Forelimb muscle (tissue), 1 donor: ENCODE data around the gene GNG13. TPM values are rescaled to one million over a fixed set of nuclear protein-coding genes. Genes with fewer than 3 reads are reported as not detected.
A peak's percentile ranks its signal among the peaks of the same experiment; 100 is the strongest.
"Not testable (repeated sequence)": the region's sequence is repeated elsewhere in the genome, so short reads cannot be mapped to it uniquely, and the experiment has no call there.

Experiments
- DNase-seq: peaks from one replicate; pipeline ENCODE4 v3.0.0-alpha.2; 2013; ENCODE audit warnings: low read depth
- polyA plus RNA-seq: library from polyadenylated mRNA; unstranded; fragments of 120-200 nt; gene quantifications from one replicate; pipeline ENCODE4 v1.2.1, GENCODE V29; 2013; ENCODE audit not compliant: insufficient read length

The GNG13 gene, protein sequence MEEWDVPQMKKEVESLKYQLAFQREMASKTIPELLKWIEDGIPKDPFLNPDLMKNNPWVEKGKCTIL
- polyA plus RNA-seq = not detected

DNA sequence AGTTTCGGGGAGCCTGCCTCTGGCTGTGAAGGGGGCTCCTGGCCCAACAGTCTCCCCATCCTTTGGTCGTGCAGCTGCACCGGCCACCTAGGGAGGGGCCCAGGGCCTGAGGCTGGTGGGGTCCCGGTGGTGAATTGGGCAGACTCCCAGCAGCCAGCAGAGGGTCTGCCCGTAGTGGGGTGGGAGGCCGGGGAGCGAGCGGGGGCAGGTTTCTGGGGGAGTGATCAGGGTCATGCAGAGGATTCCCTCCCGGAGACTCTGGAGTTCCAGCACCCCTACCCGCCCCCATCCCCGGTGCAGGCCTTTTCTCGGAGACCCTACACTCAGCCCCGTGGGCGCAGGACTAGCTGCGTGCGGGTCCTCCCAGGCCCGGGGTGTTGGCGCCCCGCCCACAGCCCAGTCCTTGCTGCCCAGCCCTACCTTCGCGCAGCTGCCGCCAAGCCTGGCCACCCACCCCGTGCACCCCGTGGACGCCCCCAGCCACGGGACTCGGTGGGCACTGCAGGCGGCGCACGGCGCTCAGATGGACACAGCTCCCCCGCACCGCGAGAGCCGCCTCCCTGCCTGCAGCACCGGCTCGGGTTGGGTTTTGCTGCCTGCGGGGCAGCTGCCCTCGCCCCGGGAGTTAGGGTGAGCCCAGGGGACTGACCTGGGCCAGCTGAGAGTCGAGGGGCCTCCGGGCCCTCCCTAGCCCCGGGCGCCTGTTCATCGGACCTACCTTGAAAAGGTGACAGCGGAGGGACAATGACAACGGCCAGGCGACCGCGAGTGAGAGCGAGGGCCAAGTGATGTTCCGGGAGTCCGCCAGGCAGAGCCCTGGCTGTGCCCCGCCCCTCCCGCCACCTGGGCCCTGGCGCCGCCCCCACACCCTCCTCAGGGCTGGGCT, at the start of gene GNG13:
Gene GNG13, minus strand, starts transcription at position 787 of the 886 bp plus-strand sequence. CDS start 1,657 bp downstream, outside the sequence.
- no peak for DNase-seq

DNA sequence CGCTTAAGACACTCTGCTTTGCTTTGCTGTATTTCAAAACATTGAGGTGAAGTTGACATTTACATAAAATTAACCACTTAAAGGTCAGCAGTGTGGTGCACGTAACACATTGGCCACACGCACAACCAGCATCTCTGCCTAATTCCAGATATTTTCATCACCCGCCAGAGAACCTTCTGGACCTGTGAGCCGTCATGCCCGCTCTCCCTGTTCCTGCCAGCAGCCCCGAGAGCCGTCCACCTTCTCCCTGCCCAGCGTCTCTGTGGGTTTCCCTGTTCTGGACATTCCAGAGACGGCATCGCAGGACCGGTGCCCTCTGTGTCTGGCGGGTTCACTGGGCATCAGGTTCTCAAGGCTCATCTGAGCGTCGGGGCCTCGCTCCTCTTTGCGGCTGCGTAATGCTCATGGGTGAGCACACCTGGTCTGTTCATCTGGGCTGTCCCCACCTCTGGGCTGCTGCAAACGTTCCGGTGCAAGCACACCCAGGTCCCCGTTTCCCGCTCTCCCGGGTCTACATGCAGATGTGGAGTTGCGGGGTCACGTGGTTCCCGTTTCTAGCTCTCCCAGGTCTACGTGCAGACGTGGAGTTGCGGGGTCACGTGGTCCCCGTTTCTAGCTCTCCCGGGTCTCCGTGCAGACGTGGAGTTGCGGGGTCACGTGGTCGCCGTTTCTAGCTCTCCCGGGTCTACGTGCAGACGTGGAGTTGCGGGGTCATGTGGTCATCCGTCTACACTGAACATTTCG, 48.1 kb upstream of the GNG13 start:
- no peak for DNase-seq

DNA sequence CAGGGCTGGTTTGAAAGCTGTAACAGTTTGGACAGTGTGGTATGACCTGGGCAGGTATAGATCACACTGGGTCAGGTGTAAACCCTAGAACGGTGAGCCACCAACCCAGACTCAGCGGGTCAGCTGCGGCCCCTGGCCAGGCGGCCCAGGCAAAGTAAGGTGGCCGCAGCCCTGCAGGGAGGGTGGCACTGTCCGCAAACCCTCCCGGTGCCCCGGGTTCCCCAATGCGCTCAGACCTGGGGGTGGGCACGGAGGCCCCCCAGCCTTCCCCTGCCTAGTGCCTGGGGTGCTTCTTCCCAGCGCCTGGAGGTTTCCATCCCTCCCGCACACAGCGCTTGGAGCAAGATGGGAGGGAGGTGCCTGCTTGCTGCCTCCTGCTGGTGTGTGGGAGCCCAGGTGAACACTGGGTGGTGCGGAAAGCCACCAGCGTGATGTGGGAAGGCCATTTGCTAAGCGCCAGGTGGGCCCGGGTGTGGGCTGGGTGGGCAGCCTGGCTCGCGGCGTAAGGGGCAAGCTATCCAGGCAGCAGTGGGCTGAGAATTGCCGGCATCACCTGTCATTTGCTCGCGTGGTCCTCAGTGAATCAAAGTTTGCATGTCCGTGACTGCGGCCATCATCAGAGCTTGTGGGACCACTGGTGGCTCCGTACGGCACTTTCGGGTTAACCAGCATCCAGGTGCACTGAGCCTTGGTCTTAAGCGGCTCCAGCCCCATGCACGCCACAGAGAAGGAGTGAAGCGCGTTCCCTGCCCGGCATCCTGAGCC, 47.3 kb upstream of the GNG13 start:
- no peak for DNase-seq

DNA sequence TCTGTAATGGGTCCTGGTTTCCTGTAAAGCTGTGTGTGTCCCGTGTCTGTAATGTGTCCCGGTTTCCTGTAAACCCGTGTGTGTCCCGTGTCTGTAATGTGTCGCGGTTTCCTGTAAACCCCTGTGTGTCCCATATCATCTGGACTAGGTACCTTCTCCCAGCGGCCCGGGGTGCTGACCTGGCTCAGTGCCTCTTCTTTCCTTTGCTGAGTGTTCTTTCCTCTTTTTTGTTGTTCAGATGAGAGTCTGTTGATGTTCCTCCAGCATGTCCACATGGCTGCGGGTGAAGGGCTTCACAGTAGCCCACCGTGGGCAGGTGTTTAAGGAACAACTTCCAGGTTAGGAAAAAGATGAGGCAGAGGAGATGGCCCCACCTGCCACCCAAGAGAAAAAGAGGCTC, 46.6 kb upstream of the GNG13 start:
- DNase-seq = no peak

DNA sequence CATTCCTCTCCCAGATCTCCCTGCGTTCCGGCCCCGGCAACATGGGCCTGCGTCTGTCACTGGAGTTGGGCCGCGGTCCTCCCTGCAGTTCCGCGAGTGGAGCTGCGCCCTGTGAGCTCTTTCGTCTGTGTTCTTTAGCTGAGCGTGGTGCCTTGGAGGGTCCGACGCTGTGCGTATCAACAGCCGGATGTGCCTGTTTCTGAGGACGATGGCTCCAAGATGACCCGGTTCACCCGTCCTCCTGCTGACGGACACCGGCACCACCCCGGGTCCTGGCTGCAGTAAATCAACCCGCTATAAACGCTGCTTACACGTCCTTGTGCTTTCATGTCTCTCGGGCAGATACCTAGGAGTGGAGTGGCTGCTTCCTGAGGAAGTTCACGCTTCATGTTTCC, 44.8 kb upstream of the GNG13 start:
- DNase-seq = no peak

DNA sequence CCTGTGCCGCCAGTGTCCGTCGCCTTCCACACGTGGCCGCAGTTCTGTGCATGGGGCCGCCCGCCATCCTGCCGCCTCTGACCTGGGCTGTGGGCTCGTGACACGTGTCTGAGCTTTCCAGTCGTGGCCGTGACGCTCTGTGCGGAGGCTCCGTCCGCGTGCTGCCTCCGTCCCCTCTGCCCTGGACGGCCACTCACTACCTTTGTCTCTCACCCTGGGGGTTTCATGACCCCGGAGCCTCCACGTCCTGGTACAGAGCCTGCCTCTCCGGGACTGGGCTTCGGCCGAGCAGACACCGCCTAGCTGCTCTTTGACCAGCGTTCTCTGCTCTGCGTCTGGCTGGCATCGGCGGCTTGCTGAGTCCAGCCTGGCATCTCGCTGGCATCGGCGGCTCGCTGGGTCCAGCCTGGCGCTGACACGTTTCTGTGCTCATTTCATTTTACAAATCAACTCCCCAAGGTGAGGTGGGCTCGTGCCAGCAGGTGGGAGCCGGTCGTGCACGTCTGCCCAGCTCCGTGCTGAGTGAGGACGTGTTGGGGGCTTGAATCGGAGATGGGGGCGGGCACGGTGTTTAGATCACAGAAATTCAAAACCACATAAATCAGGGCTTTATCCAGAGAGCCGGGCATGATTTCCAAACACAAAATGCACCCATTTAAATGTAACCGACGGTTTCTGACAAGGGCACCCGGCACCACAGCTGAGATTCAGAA, 44.3 kb upstream of the GNG13 start:
- DNase-seq = no peak

DNA sequence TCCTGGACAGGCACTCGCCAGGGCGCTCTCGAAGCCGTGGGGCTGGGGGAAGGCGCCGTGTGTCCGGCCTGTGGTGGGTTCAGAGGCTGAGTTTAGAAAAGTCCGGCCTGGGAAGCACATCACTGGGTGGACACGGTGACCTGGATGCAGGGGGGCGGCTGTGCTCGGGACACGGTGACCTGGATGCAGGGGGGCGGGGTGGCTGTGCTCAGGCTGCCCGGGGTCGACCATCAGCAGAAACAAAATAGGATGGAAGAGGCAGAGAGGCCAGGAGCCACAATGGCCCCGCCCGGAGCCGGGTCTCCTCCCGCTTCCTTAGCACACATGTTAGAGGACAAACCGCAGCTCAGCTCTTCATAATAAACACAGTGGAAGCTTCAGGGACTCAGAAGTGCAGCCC, 43.2 kb upstream of the GNG13 start:
- DNase-seq = no peak

DNA sequence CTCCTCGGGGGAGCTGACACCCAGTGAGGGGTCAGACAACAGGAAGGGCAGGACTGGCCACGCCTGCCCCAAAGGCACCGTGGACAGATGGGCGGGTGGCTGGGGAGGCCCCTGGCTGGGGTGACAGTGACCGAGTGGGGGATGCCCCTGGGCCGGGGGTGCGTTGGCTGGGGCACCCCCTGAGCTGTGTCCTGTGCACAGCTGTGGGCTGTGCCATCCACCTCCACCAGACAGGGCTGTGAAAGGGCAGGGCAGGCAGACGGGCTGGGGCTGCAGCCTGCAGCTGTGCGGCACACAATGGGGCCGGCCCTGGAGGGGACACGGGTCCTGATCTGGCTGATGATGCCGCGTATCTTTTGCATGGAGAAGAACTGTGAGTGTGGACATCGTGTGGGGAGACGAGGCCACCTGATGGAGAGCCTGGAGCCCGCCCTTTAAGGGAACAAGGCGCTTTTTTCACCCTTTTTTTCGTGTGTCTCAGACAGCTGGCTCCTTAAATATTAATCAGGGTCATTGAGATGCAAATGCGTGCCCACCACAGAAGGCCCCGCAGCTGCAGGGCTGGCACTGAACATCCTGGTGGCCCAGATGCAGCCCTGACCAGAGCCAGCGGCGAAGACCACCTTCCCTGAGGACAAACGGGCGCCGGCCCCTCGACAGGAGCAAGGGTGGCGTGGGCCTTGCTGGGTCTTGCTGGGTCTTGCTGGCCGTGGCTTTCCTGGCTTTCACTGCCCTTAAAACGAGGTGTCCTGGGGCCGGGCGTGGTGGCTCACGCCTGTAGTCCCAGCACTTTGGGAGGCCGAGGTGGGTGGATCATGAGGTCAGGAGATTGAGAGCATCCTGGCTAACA, 42.4 kb upstream of the GNG13 start:
- DNase-seq = no peak

DNA sequence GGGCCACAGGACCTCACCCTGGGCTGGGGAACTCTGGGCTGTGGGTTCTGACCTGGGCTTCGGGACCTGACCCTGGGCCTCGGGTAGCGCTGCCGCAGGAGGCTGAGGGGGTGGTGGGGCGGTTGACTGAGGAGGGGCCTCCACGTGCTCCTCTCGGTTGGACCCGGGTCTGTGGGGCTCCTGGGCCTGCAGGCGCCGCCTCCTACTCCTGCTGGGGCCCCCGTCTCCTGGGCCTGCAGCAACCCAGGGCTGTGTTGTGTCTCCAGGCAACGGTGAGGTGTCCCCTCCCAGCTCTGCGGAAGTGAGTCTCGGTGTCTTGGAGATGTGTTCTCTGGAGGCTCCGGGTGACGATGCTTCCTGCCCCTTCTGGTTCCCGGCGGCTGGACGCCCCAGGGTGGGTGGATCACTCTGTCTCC, 41.5 kb upstream of the GNG13 start:
- peak; percentile 36 for DNase-seq

DNA sequence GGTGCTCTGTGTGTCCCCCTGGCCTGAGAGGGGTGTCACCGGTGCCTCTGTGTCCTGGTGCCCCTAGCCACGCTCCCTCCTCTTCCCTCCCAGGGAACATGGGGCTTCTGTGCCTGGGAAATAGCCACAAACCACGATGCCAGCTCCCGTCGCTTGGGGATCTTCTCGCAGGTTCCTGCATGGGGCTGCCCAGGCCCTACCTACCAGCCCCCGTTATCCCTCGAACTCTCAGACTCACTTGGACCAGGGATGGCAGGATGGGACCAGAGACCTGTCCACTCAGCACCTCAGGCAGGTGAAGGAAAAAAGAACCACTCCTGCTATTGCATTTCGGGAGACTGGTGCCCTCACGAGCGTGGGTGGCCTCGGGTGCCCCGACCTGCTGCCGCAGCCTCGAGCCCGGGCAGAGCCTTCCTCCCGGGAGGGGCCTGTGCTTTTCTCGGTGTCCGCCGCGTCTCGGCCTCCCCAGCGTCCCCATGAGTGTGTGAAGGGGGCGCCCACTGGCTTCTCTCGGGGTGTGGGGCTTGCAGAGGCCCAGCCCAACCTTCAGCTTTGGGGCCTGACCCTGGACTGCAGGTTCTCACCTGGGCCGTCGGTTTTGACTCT, 41.0 kb upstream of the GNG13 start:
- no peak for DNase-seq

DNA sequence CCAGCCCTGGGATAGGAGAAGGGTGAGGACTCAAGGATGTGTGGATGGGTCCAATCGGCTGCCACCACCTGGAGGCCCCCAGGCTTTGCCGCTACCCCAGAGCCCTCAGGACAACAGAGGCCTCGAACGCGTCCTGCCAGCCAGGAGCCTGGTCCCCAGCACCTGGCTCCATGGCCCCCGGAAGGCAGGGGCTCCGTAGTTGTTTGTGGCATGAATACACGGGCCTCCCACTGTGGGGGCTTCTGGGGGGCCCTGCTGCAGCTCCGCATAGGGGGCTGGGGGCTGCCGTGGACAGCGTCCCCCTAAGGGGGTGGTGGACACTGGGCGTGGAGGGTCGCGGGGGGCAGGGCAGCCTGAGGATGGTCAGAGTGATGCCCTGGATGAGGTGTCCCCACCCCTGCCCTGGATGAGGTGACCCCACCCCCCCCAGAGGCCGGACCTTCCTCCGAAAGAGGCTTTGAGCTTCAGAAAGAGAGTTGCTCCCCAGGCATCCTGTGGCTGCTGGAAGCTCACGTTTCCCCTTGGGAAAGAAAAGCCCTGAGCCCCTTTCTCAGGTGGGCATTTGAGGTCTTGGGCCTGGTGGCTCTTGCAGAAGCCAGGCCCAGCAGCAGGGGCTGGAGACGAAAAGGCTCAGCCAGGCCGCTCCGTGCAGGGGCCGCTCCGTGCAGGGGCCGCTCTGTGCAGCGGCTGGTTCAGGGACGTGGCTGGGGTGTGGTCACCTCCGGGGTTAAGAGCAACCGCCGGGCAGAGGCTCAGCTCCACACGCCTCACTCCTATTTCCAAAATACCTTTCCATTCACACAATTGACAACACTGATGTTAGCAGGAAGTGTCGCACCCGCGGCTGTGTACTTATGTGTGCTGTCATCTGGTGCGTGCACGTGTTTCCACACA, 40.3 kb upstream of the GNG13 start:
- DNase-seq = no peak

DNA sequence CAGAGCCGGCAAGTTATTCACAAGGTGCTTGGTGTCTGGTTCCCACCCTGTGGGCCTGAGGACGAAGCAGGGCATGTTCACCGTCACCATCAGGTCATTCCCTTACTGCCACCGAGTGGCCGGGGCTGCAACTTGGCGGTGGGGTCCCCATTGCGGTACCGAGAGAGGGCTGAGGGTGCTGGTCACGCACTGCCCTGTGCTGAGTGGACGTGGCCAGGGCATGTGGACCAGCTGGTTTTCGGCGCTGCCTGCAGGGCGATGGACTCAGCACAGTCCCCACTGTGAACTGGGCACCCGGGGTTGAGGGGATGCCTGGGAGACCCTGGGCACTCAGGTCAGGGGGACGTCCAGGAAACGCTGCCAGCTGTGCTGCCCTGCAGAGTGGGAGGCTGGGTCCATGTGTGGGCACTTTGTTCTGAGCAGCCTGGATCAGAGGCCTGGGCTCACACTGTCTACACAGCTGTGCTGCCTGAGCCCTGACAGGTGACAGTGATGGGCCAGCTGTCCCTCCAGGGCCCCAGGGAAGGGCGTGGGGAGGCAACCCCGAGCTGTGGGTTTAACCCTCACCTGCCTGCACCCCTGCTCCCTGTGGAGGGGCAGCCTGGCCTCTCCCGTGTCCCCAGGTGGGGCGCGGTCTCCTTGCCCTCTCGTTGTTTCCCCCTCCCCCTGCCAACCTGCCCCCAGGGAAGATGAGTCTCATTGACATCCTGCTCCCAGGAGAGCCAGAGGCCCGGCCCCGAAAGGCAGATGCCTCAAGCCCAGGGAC, 39.3 kb upstream of the GNG13 start:
- no peak for DNase-seq

DNA sequence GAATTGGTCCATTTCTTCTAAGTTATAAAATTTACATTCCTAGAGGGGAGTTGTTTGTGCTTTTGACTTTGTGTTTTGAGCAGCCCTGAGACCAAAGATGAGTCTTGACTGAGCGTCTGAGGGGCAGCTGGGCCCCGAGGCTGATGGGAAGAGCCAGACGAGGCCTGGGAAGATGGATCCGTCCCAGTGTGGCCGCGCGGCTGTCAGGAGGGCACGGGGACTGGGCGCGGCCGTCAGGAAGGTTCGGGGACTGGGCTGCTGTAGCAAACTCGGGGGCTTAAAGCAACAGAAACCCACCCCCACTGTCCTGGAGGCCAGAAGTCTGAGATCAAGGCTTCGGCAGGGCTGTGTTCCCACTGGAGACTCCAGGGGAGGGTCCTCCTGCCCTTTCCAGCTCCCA, 38.2 kb upstream of the GNG13 start:
- DNase-seq = no peak

DNA sequence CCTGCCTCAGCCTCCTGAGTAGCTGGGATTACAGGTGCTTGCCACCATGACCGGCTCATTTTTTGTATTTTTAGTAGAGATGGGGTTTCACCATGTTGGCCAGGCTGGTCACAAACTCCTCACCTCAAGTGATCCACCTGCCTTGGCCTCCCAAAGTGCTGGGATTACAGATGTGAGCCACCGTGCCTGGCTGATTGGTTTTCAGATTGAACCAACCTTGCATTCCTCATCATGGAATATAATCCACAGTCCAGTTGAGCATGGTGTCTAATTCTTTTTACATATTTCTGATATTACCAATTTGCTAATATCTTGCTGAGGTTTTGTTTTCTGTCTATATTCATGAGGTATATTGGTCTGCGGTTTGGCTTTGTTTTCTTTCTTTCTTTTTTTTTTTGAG, 36.3 kb upstream of the GNG13 start:
- not testable (repeated sequence) for DNase-seq

DNA sequence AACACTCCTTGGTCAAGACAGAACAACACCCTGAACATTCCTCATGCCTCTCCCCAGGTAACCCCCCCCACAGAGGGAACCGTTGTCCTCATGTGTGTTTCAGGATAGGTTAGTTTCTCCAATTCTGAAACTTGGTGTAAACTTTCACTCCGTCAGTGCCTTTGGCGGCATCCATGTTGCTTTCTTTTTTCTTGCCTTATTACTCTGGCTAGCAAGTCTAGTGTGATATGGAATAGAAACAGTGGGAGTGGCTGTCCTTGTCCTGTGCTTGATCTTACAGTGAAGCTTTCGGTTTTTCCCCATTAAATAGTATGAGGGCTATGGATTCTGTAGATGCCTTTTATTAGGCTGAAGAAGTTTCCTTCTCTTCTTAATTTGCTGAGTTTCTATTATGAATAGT, 35.7 kb upstream of the GNG13 start:
- no peak for DNase-seq

DNA sequence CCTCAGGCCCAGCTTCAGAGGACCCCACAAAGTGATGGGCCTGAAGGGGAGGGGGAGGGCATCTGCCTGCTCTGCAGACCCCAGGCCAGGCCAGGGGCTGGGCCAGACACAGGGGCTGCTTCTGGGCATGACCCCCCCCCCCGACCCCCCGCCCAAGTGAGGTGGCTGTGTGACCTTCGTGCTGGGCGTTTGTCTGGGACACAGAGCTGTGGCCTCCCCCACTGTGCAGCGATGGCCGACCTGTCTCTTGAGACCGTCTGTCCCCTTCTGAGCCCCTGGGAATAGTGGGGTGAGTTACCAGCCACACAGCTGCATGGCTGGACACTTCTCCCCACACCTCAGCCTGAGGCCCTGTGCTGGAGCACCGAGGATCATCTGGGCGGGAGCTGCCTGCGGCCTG, 34.8 kb upstream of the GNG13 start:
- no peak for DNase-seq

DNA sequence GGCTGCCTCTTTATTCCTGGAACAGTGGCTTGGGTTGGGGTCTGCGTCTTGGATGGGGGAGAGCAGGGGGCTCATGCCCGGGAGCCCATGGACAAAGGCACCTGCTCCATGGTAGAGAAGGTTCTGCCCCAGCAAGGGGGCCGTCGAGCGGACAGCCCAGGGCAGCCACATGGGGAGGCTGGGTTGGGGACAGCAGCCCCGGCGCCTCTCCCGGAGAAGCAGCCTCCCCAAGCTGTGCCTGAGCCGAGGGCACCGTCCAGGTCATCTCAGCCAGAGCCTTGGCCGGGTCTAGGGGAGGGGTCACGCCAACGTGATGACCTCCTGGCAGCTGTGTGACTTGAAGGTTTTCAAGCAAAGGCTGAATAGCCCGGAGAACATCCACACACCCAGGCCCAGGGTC, 32.9 kb upstream of the GNG13 start:
- DNase-seq = no peak

DNA sequence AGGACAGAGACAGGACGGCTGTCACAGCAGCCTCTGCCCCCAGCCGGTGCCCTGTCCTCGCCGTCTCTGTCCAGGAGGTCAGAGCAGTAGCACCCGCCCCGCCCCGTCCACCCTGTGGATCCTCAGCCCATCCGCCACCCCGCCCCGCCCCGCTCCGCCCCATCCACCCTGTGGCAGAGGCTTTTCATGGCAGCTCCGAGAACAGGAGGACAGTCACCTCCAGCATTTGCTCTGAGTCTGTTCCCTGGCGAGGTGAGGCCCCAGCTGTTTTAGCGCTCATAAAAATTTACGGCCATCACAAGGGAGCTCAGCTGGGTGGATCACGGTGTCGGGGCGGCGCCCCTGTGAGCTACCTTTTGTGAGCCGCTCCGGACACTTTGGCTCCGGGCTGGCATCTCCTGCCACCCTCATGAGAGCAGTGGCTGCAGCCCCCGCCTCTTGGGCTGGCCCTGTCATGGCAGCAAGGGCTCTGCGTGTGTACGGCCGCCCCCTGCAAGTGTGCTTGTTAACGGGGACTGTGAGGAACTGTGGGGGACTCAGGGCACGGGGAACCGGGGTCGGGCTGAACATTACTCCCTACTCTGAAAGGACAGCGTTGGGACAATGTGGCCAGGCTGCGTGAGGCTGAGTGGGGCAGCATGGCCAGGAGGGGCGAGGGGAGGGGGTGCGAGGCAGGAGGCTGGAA, 32.3 kb upstream of the GNG13 start:
- DNase-seq = no peak
